Activated naive CD8-positive, alpha-beta T cell treated with anti-CD3 and anti-CD28 coated beads, Interleukin-2, amount 50 U/mL, for 16 hours (primary cell): ENCODE results near the gene RASL11A.
"Not testable (repeated sequence)": the region's sequence is repeated elsewhere in the genome, so short reads cannot be mapped to it uniquely, and the experiment has no call there.

Experiments
- DNase-seq: peaks from one replicate; pipeline ENCODE4 v3.0.0-alpha.2; 2020; ENCODE audit warnings: low read depth, low spot score

Gene RASL11A

GRCh38 chr13:27270594-27271520 lies at the start of gene RASL11A:
RASL11A (plus strand) TSS chr13:27270830; CDS start chr13:27270945, 115 bp downstream.
- peak; percentile 49 for DNase-seq

- DNase-seq = not testable (repeated sequence)
These were observed 48.5 kb upstream of the RASL11A start for GRCh38 chr13:27222100-27222499.

- DNase-seq = no peak
These were observed 43.6 kb upstream of the RASL11A start for GRCh38 chr13:27226991-27227390.

GRCh38 chr13:27228131-27228530 lies 42.5 kb upstream of the RASL11A start:
- no peak for DNase-seq

- DNase-seq = no peak
These were observed 41.0 kb upstream of the RASL11A start for GRCh38 chr13:27229642-27230041.

GRCh38 chr13:27233964-27234363 lies 36.7 kb upstream of the RASL11A start:
- no peak for DNase-seq

GRCh38 chr13:27236478-27236877 lies 34.2 kb upstream of the RASL11A start:
- no peak for DNase-seq

- no peak for DNase-seq
These were observed 27.9 kb upstream of the RASL11A start for GRCh38 chr13:27242702-27243101.

- no peak for DNase-seq
These were observed 25.0 kb upstream of the RASL11A start for GRCh38 chr13:27245610-27246009.

- DNase-seq = no peak
These were observed 19.8 kb upstream of the RASL11A start for GRCh38 chr13:27250833-27251165.

GRCh38 chr13:27251166-27252091 lies 19.2 kb upstream of the RASL11A start, which contains the start of gene RPL21:
RPL21 (plus strand) TSS chr13:27251558; CDS start chr13:27253777, 2,219 bp downstream.
- DNase-seq = peak; percentile 78

GRCh38 chr13:27252467-27252866 lies 18.2 kb upstream of the RASL11A start:
- no peak for DNase-seq

- DNase-seq = no peak
These were observed 13.4 kb upstream of the RASL11A start for GRCh38 chr13:27257233-27257568.

GRCh38 chr13:27257648-27258253 lies 12.9 kb upstream of the RASL11A start:
- DNase-seq = no peak

GRCh38 chr13:27258637-27259386 lies 11.8 kb upstream of the RASL11A start:
- DNase-seq = no peak

GRCh38 chr13:27259831-27260230 lies 10.8 kb upstream of the RASL11A start:
- no peak for DNase-seq

GRCh38 chr13:27261396-27261795 lies 9.2 kb upstream of the RASL11A start:
- no peak for DNase-seq

GRCh38 chr13:27263438-27263837 lies 7.2 kb upstream of the RASL11A start:
- no peak for DNase-seq

- DNase-seq = no peak
These were observed 6.4 kb upstream of the RASL11A start for GRCh38 chr13:27264181-27264580.

GRCh38 chr13:27264648-27265047 lies 6.0 kb upstream of the RASL11A start:
- no peak for DNase-seq

GRCh38 chr13:27266917-27267316 lies 3.7 kb upstream of the RASL11A start:
- no peak for DNase-seq
